Activated B cell treated with CpG ODN at 0.5 μM for 24 hours (primary cell): Measurements from ENCODE around the gene SLC6A3. TPM values are rescaled to one million over a fixed set of nuclear protein-coding genes. Genes with fewer than 3 reads are reported as not detected.

ENCODE experiments used
- ATAC-seq: fragments of 200-7000 bp; cut with Tn5 transposase; one replicate; pipeline ENCODE4 v1.10.0; 2021; ENCODE audit warnings: low read depth, mild to moderate bottlenecking, moderate library complexity
- CTCF ChIA-PET: fragments of 350-600 bp; sonication (Branson Sonifier 250); formaldehyde crosslinking; loops from one replicate; lab custom pipeline; 2021; ENCODE audit warnings: antibody characterized with exemption; lab: Charles Lee
- POLR2A ChIA-PET: fragments of 350-600 bp; sonication (Branson Sonifier 250); formaldehyde crosslinking; loops from one replicate; lab custom pipeline; 2021; ENCODE audit warnings: antibody characterized with exemption; lab: Charles Lee
- DNase-seq: peaks from one replicate; pipeline ENCODE4 v3.0.0; 2022
- H3K27ac Mint-ChIP-seq: one replicate; pipeline ENCODE4 v1.8.0; 2020; ENCODE audit warnings: mixed read lengths
- H3K27me3 Mint-ChIP-seq: one replicate; pipeline ENCODE4 v1.8.0; 2021; ENCODE audit warnings: mixed read lengths
- H3K36me3 Mint-ChIP-seq: one replicate; pipeline ENCODE4 v1.8.0; 2021; ENCODE audit warnings: low read depth, mixed read lengths
- H3K4me1 Mint-ChIP-seq: one replicate; pipeline ENCODE4 v1.8.0; 2021; ENCODE audit warnings: mixed read lengths
- H3K4me3 Mint-ChIP-seq: one replicate; pipeline ENCODE4 v1.8.0; 2020; ENCODE audit warnings: mild to moderate bottlenecking, mixed read lengths
- H3K9me3 Mint-ChIP-seq: one replicate; pipeline ENCODE4 v1.8.0; 2020; ENCODE audit warnings: mixed read lengths
- intact Hi-C: fragments of 100-400 bp; cut with micrococcal nuclease; formaldehyde crosslinking; loops from one replicate; pipeline ENCODE4 v1.15.1; 2024
- total RNA-seq: library from RNA; stranded (reverse); gene quantifications from 2 replicates; pipeline ENCODE4 v1.2.3, GENCODE V29; 2022
- TF ChIP-seq, protein P1 (sequence below): fragments of 200-600 bp; IDR thresholded peaks from one replicate; pipeline ENCODE4 v1.8.0; 2022; ENCODE audit warnings: antibody characterized with exemption, mild to moderate bottlenecking

The SLC6A3 gene
- total RNA-seq, 1 donor from 2014 or later = 2.0 TPM

DNA sequence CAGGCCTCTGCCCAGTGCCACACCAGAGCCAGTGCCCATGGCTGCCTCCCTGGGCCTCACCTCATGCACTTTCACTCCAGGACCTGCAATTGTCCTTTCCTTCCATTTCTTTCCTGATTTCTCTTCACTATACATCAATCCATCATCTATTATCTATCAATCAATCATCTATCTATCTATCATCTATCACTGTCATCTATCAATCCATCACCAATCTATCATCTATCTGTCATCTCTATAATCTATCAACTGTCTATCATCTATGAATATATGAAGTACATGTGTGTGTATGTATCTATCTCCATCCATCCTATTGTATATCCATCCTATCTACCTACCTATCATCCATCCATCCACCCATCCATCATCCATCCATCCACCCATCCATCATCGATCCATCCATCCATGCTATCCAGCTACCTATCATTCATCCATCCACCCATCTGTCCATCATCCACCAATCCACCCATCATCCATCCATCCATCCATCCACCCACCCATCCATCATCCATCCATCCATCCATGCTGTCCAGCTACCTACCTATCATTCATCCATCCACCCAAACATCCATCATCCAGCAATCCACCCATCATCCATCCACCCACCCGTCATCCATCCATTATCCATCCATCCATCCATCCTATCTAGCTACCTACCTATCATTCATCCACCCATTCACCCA is 26.9 kb downstream of the SLC6A3 start:
- H3K9me3 Mint-ChIP-seq = no peaks in the 10 kb centered on the region
- TF ChIP-seq, protein P1, sequence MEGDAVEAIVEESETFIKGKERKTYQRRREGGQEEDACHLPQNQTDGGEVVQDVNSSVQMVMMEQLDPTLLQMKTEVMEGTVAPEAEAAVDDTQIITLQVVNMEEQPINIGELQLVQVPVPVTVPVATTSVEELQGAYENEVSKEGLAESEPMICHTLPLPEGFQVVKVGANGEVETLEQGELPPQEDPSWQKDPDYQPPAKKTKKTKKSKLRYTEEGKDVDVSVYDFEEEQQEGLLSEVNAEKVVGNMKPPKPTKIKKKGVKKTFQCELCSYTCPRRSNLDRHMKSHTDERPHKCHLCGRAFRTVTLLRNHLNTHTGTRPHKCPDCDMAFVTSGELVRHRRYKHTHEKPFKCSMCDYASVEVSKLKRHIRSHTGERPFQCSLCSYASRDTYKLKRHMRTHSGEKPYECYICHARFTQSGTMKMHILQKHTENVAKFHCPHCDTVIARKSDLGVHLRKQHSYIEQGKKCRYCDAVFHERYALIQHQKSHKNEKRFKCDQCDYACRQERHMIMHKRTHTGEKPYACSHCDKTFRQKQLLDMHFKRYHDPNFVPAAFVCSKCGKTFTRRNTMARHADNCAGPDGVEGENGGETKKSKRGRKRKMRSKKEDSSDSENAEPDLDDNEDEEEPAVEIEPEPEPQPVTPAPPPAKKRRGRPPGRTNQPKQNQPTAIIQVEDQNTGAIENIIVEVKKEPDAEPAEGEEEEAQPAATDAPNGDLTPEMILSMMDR = no peak
- intact Hi-C loops = no loop called here
- DNase-seq = no peak
- no peaks in the 10 kb centered on the region for H3K4me1 Mint-ChIP-seq
- H3K36me3 Mint-ChIP-seq = no peaks in the 10 kb centered on the region
- ChIA-PET POLR2A (interaction anchor here (0.7 kb wide), 1 partner anchor 33 kb away, joined by 3 read pairs; no protein-coding TSS in a partner anchor), CTCF (no interaction called here)
- H3K27ac Mint-ChIP-seq = no peak overlapping the region
- no peak overlapping the region for H3K4me3 Mint-ChIP-seq
- ATAC-seq = no peak
- no peaks in the 10 kb centered on the region for H3K27me3 Mint-ChIP-seq

GRCh38 chr5:1417586-1418225 is 27.5 kb downstream of the SLC6A3 start:
- H3K27me3 Mint-ChIP-seq = no peaks in the 10 kb centered on the region
- ATAC-seq = no peak
- no peaks in the 10 kb centered on the region for H3K9me3 Mint-ChIP-seq
- ChIA-PET CTCF (no interaction called here), POLR2A (no interaction called here)
- DNase-seq = no peak
- no peak overlapping the region for H3K4me3 Mint-ChIP-seq
- H3K27ac Mint-ChIP-seq = no peak overlapping the region
- TF ChIP-seq, protein P1 = no peak
- H3K36me3 Mint-ChIP-seq = no peaks in the 10 kb centered on the region
- intact Hi-C loops = no loop called here
- no peaks in the 10 kb centered on the region for H3K4me1 Mint-ChIP-seq

DNA sequence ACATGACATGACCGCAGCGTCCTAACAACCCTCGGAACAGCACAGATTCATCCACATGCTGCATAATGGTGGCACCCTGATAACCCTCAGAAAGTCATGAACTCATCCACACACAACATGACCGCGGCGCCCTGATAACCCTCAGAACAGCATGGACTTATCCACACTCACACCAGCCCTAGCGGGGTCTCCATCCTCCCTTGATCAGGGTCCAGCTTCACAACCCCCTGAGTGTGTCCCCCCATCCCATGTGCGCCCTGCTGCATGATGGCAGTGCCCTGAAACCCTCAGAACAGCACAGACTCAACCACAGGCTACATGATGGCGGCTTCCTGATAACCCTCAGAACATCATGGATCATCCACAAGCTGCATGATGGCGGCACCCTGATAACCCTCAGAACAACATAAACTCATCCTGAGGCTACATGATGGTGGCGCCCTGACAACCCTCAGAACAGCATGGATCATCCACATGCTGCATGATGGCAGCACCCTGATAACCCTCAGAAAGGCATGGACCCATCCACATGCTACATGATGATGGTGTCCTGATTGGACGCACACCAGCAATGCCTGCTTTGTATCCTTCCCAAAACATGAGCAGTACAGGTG is 28.3 kb downstream of the SLC6A3 start:
- Mint-ChIP-seq H3K4me3 (no peak overlapping the region), H3K27ac (no peak overlapping the region), H3K4me1 (peaks cover 3% of the 10 kb centered on the region), H3K36me3 (no peaks in the 10 kb centered on the region), H3K27me3 (no peaks in the 10 kb centered on the region), H3K9me3 (no peaks in the 10 kb centered on the region)
- no peak for ATAC-seq
- TF ChIP-seq, protein P1 = no peak
- intact Hi-C loops = no loop called here
- ChIA-PET POLR2A (no interaction called here), CTCF (no interaction called here)
- DNase-seq = no peak

GRCh38 chr5:1415626-1416360 is 29.4 kb downstream of the SLC6A3 start:
- TF ChIP-seq, protein P1 = no peak
- H3K36me3 Mint-ChIP-seq = no peaks in the 10 kb centered on the region
- peaks cover 1% of the 10 kb centered on the region for H3K27me3 Mint-ChIP-seq
- H3K9me3 Mint-ChIP-seq = no peaks in the 10 kb centered on the region
- intact Hi-C loops = no loop called here
- ATAC-seq (no peak), DNase-seq (no peak)
- ChIA-PET CTCF (no interaction called here), POLR2A (no interaction called here)
- peaks cover 5% of the 10 kb centered on the region for H3K4me1 Mint-ChIP-seq
- no peak overlapping the region for H3K4me3 Mint-ChIP-seq
- no peak overlapping the region for H3K27ac Mint-ChIP-seq

- TF ChIP-seq, protein P1 = no peak
- no peaks in the 10 kb centered on the region for H3K36me3 Mint-ChIP-seq
- intact Hi-C loops = no loop called here
- no peak for DNase-seq
- H3K4me3 Mint-ChIP-seq = no peak overlapping the region
- H3K27me3 Mint-ChIP-seq = peaks cover 3% of the 10 kb centered on the region
- ATAC-seq = no peak
- ChIA-PET CTCF (no interaction called here), POLR2A (no interaction called here)
- no peak overlapping the region for H3K27ac Mint-ChIP-seq
- peaks cover 5% of the 10 kb centered on the region for H3K4me1 Mint-ChIP-seq
- no peaks in the 10 kb centered on the region for H3K9me3 Mint-ChIP-seq
Observed at GRCh38 chr5:1415059-1415425, 30.2 kb downstream of the SLC6A3 start.
